K562 (cell line): ENCODE data around the gene NR1D1. TPM values are rescaled to one million over a fixed set of nuclear protein-coding genes. Genes with fewer than 3 reads are reported as not detected.

Source experiments
- ATAC-seq: fragments of 200-7000 bp; cut with Tn5 transposase; 3 replicates; pipeline ENCODE4 v1.9.1; 2020; ENCODE audit warnings: moderate library complexity
- BruUV-seq: library from RNA; stranded (reverse); fragments of 400-500 nt; replicated peaks from 2 replicates; lab custom pipeline; 2021; lab: Mats Ljungman, UMichigan
- CTCF ChIA-PET: fragments of 300-600 bp; formaldehyde crosslinking; extraction: SDS; loops from one replicate; lab custom pipeline; 2021; ENCODE audit warnings: low intra/inter-chr PET ratio; lab: Yijun Ruan, JAX
- POLR2A ChIA-PET: fragments of 300-600, 350-650 bp; sonication (Branson Sonifier 250); formaldehyde crosslinking; extraction: SDS; loops from one replicate; lab custom pipeline; 2021; ENCODE audit warnings: antibody characterized with exemption, inconsistent platforms; lab: Yijun Ruan, JAX
- DNase-seq, 4 experiments: peaks; one replicate each; pipeline versions ENCODE4 v3.0.0 to v3.0.0-alpha.2; 2011 to 2018; ENCODE audit warnings: low spot score in 3 of 4, mixed read lengths in 3 of 4; ENCODE audit errors: extremely low read depth in 1 of 4
- FAIRE-seq: peaks from 2 replicates; lab custom pipeline; 2011; peaks lifted over from hg19 to GRCh38; lab: Jason Lieb, UNC
- H2AFZ ChIP-seq: 2 replicates; pipeline ENCODE4 v1.6.0; 2011; ENCODE audit warnings: low read depth, low read length, control low read depth, inconsistent platforms
- H3K27ac ChIP-seq: fragments of 200-600 bp; 3 replicates; pipeline ENCODE4 v1.8.0; 2011; ENCODE audit warnings: low read depth, mild to moderate bottlenecking, control low read depth, inconsistent platforms, low read length, moderate library complexity, mixed read lengths; ENCODE audit errors: extremely low read depth
- H3K27me3 ChIP-seq, 2 experiments: fragments of 300-600 bp in 1 of 2; 2 replicates in 1 of 2; 3 replicates in 1 of 2; pipeline versions ENCODE4 v1.6.0 to v1.8.0; 2011; ENCODE audit warnings: inconsistent platforms in 2 of 2, low read length in 2 of 2, mild to moderate bottlenecking in 1 of 2, mixed read lengths in 1 of 2, moderate library complexity in 1 of 2; ENCODE audit not compliant: control insufficient read depth in 2 of 2, insufficient read depth in 2 of 2
- H3K36me3 ChIP-seq: fragments of 300-600 bp; 3 replicates; pipeline ENCODE4 v1.8.0; 2011; ENCODE audit warnings: mild to moderate bottlenecking, low read length, inconsistent platforms; ENCODE audit not compliant: control insufficient read depth, insufficient read depth
- H3K4me1 ChIP-seq, 2 experiments: fragments of 200-600 bp in 1 of 2; replicated peaks in 1 of 2; 2 replicates in 1 of 2; 3 replicates in 1 of 2; pipeline versions ENCODE4 v1.5.1 to v1.8.0; 2011; ENCODE audit warnings: inconsistent platforms in 2 of 2, low read length in 2 of 2, mild to moderate bottlenecking in 1 of 2, mixed read lengths in 1 of 2, moderate library complexity in 1 of 2; ENCODE audit not compliant: control insufficient read depth in 2 of 2, insufficient read depth in 2 of 2
- H3K4me2 ChIP-seq: 2 replicates; pipeline ENCODE4 v1.6.1; 2011; ENCODE audit warnings: low read length, control low read depth, inconsistent platforms, mixed read lengths; ENCODE audit not compliant: insufficient read depth
- H3K4me3 ChIP-seq: fragments of 200-600 bp; sonication (generic), shearing (Covaris generic); 2 replicates; pipeline ENCODE4 v1.5.1; 2016; ENCODE audit warnings: control low read depth, inconsistent platforms
- H3K79me2 ChIP-seq: fragments of 200-600 bp; 3 replicates; pipeline ENCODE4 v1.8.0; 2011; ENCODE audit warnings: low read length, inconsistent platforms; ENCODE audit not compliant: control insufficient read depth, insufficient read depth
- H3K9ac ChIP-seq, 2 experiments: 2 replicates each; pipeline versions ENCODE4 v1.6.0 to v1.6.1; 2011; ENCODE audit warnings: low read depth in 2 of 2, low read length in 2 of 2, control low read depth in 1 of 2, inconsistent platforms in 1 of 2, mild to moderate bottlenecking in 1 of 2, mixed read lengths in 1 of 2; ENCODE audit not compliant: insufficient read depth in 1 of 2
- H3K9me1 ChIP-seq: one replicate; pipeline ENCODE4 v1.6.0; 2011; ENCODE audit warnings: inconsistent platforms, mild to moderate bottlenecking, low read length, moderate library complexity; ENCODE audit not compliant: control insufficient read depth, insufficient read depth
- H3K9me3 ChIP-seq: replicated peaks from 2 replicates; pipeline ENCODE4 v1.5.1; 2011; ENCODE audit warnings: low read depth, low read length, inconsistent platforms; ENCODE audit not compliant: control insufficient read depth, insufficient read depth
- H4K20me1 ChIP-seq: replicated peaks from 2 replicates; pipeline ENCODE4 v1.6.1; 2011; ENCODE audit warnings: low read length, inconsistent platforms, mixed read lengths; ENCODE audit not compliant: control insufficient read depth, insufficient read depth
- EGR1 ChIP-seq: fragments of 450-650 bp; conservative IDR thresholded peaks from 2 replicates; pipeline ENCODE4 v1.6.1; 2017; ENCODE audit warnings: mild to moderate bottlenecking
- NFIC ChIP-seq: fragments of 450-650 bp; IDR thresholded peaks from 2 replicates; pipeline ENCODE4 v1.6.1; 2017; ENCODE audit warnings: mild to moderate bottlenecking, inconsistent platforms
- NR2C1 ChIP-seq, 2 experiments: fragments of 450-650 bp; IDR thresholded peaks; 2 replicates each; pipeline ENCODE4 v1.6.1; 2017; ENCODE audit warnings: mild to moderate bottlenecking in 2 of 2, antibody characterized with exemption in 1 of 2, inconsistent platforms in 1 of 2, missing compliant biosample characterization in 1 of 2, missing genetic modification characterization in 1 of 2
- WGBS: fragments of 100-300 bp; shearing (Covaris generic); methylation state at CpG from one replicate; pipeline ENCODE4 v1.1.6; 2016; ENCODE audit warnings: low coverage, mixed read lengths; ENCODE audit not compliant: insufficient coverage; ENCODE audit errors: missing lambda C conversion rate; 5-methylcytosine and 5-hydroxymethylcytosine counted together
- in situ Hi-C: fragments of 300-500 bp; cut with MboI; formaldehyde crosslinking; loops from 4 replicates; pipeline ENCODE4 v1.15.0; 2018; ENCODE audit warnings: inconsistent platforms, mixed read lengths
- intact Hi-C: fragments of 100-400 bp; cut with micrococcal nuclease; formaldehyde crosslinking; loops from 2 replicates; pipeline ENCODE4 v1.14.2; 2022
- polyA plus RNA-seq, 8 experiments: library from polyadenylated mRNA; depleted of rRNA in 4 of 8; stranded (reverse) in 5 of 8; unstranded in 3 of 8; fragments of >200 nt; fragmentation: Nextera tagmentation in 2 of 8; fragmentation: Illumina TruSeq in 1 of 8; extraction: Ambion mirVana in 2 of 8; extraction: Trizol in 1 of 8; gene quantifications; 2 replicates each; pipeline versions ENCODE4 v1.2.1 to v1.2.3, GENCODE V29; 2011 to 2014; ENCODE audit warnings: inconsistent platforms in 1 of 8, missing spikeins in 1 of 8
- total RNA-seq, 7 experiments: library from RNA; depleted of rRNA in 6 of 7; stranded (reverse); fragments of >200 nt in 6 of 7; fragmentation: Illumina TruSeq in 2 of 7; extraction: Trizol in 2 of 7; gene quantifications; 2 replicates each; pipeline versions ENCODE4 v1.2.1 to v1.2.3, GENCODE V29; 2011 to 2021; ENCODE audit warnings: low replicate concordance in 1 of 7

NR1D1 gene
- total and polyA plus RNA-seq, 9 of the 15 experiments (the other 6 are each of a cell fraction or from before 2014, with no cell fraction given) = 0.25 to 7.7 (median 0.65) TPM

DNA sequence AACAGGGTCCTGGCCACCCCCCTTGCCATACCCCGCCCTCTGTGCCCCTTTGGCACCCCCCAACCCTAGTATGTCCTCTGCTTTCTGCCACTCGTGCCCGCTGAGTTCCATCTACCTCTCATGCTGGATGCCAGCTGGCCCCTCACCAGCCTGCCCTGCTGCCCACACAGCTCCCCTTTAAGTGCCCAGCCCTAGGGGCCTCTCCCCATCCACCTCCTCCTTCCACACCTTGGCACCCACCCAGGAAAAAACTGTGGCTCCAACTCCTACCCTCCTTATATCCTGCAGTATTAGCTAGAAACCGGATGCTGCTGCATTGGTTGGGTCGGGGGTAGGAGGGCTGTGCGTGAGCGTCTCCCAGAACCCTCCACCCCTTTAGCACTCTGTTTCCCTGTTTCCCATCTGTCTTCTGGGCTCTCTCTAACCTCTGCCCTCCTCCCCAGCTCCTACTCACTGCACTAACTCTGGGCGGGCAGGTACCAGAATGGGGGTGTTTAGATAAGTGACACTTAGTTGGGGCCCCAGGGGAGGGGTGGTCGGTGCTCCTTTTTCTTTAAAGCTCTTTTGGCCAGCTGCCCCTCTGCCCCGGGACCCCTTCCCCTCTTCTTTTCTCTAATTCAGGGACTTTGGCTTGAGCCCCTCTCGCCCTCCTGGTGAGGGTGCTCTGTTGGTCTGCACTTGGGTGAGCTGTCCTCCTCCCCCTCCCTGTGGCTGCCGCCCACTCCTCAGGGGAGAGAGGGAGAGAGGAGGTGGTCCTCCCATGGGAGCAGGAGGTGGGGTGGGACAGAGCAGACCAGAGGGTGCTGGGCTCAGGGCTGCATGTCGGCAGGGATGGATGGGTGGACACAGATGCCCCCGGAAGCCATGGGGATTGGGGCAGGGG is 9.9 kb downstream of the NR1D1 start:
- 0 out of 2 replicates have a peak, but pooled peaks have one; percentile 18 for TF ChIP-seq EGR1
- TF ChIP-seq NR2C1 (IDR thresholded peaks at IDR 0.05) = no peak
- no peak for TF ChIP-seq NR2C1 (tag; IDR thresholded peaks at IDR 0.05)
- TF ChIP-seq NFIC = 0 out of 2 replicates have a peak, but pooled peaks have one; percentile 8
- ATAC-seq (no peak), FAIRE-seq (no peak), DNase-seq (no peak)
- H3K27me3 ChIP-seq = no peaks in the 10 kb centered on the region
- in situ Hi-C loops = no loop called here
- no peak overlapping the region for H2AFZ ChIP-seq
- WGBS = 78% methylated on average over 11 of the region's 14 CpGs
- no TSS peak for BruUV-seq
- peaks cover 77% of the 10 kb centered on the region for H3K36me3 ChIP-seq
- H3K9ac ChIP-seq = peak overlapping the region in 1 of 2 experiments; percentile 4; a peak in 1 of 4 replicates
- H3K79me2 ChIP-seq = no peaks in the 10 kb centered on the region
- peaks cover 0 to 37% of the 10 kb centered on the region in 2 experiments; a peak in 2 of 5 replicates for H3K4me1 ChIP-seq
- H3K27ac ChIP-seq = no peak overlapping the region
- H3K4me2 ChIP-seq = no peak overlapping the region
- CTCF ChIA-PET = no interaction called here
- H3K4me3 ChIP-seq = no peak overlapping the region
- POLR2A ChIA-PET = interaction anchor here (0.5 to 1.5 kb wide), 3 partner anchors 8 to 20 kb away, joined by 3 to 8 read pairs (median 3); no protein-coding TSS in a partner anchor
- no peaks in the 10 kb centered on the region for H4K20me1 ChIP-seq
- intact Hi-C loops = no loop called here
- H3K9me3 ChIP-seq = no peaks in the 10 kb centered on the region
- no peaks in the 10 kb centered on the region for H3K9me1 ChIP-seq
